Thyroid gland (tissue), 4 donors: ENCODE data around the gene UPK1A.

Source experiments
- CTCF ChIP-seq, 6 experiments: fragments of 200-600 bp in 3 of 6; fragments of 450-650 bp in 3 of 6; sonication (generic) in 3 of 6; IDR thresholded peaks; one replicate each; pipeline ENCODE4 v1.5.1; 2016 to 2019; ENCODE audit warnings: antibody characterized with exemption in 6 of 6, mild to moderate bottlenecking in 2 of 6, inconsistent platforms in 1 of 6, moderate library complexity in 1 of 6
- POLR2A ChIP-seq, 2 donors: fragments of 450-650 bp; IDR thresholded peaks; one replicate each; pipeline ENCODE4 v1.6.1; 2017; ENCODE audit warnings: antibody characterized with exemption in 2 of 2, mild to moderate bottlenecking in 2 of 2, moderate library complexity in 1 of 2

GRCh38 chr19:35704218-35704617, 37.9 kb downstream of the UPK1A start, which contains the start of gene ZBTB32:
- TF ChIP-seq CTCF (IDR thresholded peaks at IDR 0.05) = no peak
- TF ChIP-seq POLR2A (IDR thresholded peaks at IDR 0.05) = no peak
